ENCODE data around the gene LRRC28.

LRRC28 gene

GRCh38 chr15:99250857-99251841, at the start of gene LRRC28 (continued):
- no peak for TF ChIP-seq PRDM4 (tag by site-specific recombination; IDR thresholded peaks at IDR 0.05)
- 0 out of 2 replicates have a peak, but pooled peaks have one; percentile 2 for TF ChIP-seq ZNF146 (tag by site-specific recombination; IDR thresholded peaks at IDR 0.05)
- TF ChIP-seq TSHZ1 (tag by site-specific recombination; IDR thresholded peaks at IDR 0.05; ENCODE audit: borderline replicate concordance), result no peak
- TF ChIP-seq KLF16 (tag by site-specific recombination; IDR thresholded peaks at IDR 0.05), result peak; percentile 93
- 0 out of 2 replicates have a peak, but pooled peaks have one; percentile 9 for TF ChIP-seq KLF10 (tag by site-specific recombination; IDR thresholded peaks at IDR 0.05)
- TF ChIP-seq YY2 (tag by site-specific recombination; IDR thresholded peaks at IDR 0.05), result no peak
- TF ChIP-seq, protein P1, sequence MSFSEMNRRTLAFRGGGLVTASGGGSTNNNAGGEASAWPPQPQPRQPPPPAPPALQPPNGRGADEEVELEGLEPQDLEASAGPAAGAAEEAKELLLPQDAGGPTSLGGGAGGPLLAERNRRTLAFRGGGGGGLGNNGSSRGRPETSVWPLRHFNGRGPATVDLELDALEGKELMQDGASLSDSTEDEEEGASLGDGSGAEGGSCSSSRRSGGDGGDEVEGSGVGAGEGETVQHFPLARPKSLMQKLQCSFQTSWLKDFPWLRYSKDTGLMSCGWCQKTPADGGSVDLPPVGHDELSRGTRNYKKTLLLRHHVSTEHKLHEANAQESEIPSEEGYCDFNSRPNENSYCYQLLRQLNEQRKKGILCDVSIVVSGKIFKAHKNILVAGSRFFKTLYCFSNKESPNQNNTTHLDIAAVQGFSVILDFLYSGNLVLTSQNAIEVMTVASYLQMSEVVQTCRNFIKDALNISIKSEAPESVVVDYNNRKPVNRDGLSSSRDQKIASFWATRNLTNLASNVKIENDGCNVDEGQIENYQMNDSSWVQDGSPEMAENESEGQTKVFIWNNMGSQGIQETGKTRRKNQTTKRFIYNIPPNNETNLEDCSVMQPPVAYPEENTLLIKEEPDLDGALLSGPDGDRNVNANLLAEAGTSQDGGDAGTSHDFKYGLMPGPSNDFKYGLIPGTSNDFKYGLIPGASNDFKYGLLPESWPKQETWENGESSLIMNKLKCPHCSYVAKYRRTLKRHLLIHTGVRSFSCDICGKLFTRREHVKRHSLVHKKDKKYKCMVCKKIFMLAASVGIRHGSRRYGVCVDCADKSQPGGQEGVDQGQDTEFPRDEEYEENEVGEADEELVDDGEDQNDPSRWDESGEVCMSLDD (tag by site-specific recombination; IDR thresholded peaks at IDR 0.05), result no peak
- TF ChIP-seq HIC1 (tag by site-specific recombination; IDR thresholded peaks at IDR 0.05), result no peak
- no peak for TF ChIP-seq ZNF510 (tag by site-specific recombination; IDR thresholded peaks at IDR 0.05; ENCODE audit: insufficient replicate concordance)
- no peak for TF ChIP-seq ZBTB21 (tag by site-specific recombination; IDR thresholded peaks at IDR 0.05)
- TF ChIP-seq, protein P2, sequence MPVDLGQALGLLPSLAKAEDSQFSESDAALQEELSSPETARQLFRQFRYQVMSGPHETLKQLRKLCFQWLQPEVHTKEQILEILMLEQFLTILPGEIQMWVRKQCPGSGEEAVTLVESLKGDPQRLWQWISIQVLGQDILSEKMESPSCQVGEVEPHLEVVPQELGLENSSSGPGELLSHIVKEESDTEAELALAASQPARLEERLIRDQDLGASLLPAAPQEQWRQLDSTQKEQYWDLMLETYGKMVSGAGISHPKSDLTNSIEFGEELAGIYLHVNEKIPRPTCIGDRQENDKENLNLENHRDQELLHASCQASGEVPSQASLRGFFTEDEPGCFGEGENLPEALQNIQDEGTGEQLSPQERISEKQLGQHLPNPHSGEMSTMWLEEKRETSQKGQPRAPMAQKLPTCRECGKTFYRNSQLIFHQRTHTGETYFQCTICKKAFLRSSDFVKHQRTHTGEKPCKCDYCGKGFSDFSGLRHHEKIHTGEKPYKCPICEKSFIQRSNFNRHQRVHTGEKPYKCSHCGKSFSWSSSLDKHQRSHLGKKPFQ (tag by site-specific recombination; IDR thresholded peaks at IDR 0.05), result no peak
- TF ChIP-seq ZNF513 (tag by site-specific recombination; IDR thresholded peaks at IDR 0.05), result no peak
- TF ChIP-seq ZNF670 (tag by site-specific recombination; IDR thresholded peaks at IDR 0.05; ENCODE audit: low read depth), result no peak
- 0 out of 2 replicates have a peak, but pooled peaks have one; percentile 16 for TF ChIP-seq ZNF324 (tag by site-specific recombination; IDR thresholded peaks at IDR 0.05)
- TF ChIP-seq, protein P3, sequence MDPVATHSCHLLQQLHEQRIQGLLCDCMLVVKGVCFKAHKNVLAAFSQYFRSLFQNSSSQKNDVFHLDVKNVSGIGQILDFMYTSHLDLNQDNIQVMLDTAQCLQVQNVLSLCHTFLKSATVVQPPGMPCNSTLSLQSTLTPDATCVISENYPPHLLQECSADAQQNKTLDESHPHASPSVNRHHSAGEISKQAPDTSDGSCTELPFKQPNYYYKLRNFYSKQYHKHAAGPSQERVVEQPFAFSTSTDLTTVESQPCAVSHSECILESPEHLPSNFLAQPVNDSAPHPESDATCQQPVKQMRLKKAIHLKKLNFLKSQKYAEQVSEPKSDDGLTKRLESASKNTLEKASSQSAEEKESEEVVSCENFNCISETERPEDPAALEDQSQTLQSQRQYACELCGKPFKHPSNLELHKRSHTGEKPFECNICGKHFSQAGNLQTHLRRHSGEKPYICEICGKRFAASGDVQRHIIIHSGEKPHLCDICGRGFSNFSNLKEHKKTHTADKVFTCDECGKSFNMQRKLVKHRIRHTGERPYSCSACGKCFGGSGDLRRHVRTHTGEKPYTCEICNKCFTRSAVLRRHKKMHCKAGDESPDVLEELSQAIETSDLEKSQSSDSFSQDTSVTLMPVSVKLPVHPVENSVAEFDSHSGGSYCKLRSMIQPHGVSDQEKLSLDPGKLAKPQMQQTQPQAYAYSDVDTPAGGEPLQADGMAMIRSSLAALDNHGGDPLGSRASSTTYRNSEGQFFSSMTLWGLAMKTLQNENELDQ (tag by site-specific recombination; IDR thresholded peaks at IDR 0.05; ENCODE audit: low read depth), result no peak
- TF ChIP-seq ZNF394 (tag by site-specific recombination; IDR thresholded peaks at IDR 0.05; ENCODE audit: borderline replicate concordance), result no peak
- TF ChIP-seq ZNF785 (tag by site-specific recombination; IDR thresholded peaks at IDR 0.05), result no peak
- TF ChIP-seq ZNF416 (tag by site-specific recombination; IDR thresholded peaks at IDR 0.05), result no peak
- TF ChIP-seq OSR2 (tag by site-specific recombination; IDR thresholded peaks at IDR 0.05), result 0 out of 2 replicates have a peak, but pooled peaks have one; percentile 9
- no peak for TF ChIP-seq ZNF571 (tag by site-specific recombination; IDR thresholded peaks at IDR 0.05)
- no peak for TF ChIP-seq ZNF140 (tag by site-specific recombination; IDR thresholded peaks at IDR 0.05)
